GM18867 (cell line): ENCODE data around the gene GRAMD2B.
"Not testable (repeated sequence)": the region's sequence is repeated elsewhere in the genome, so short reads cannot be mapped to it uniquely, and the experiment has no call there.

ENCODE experiments used
- ATAC-seq: cut with Tn5 transposase; IDR thresholded peaks from one replicate; pipeline ENCODE4 v1.9.1; 2021; ENCODE audit warnings: mild to moderate bottlenecking, moderate library complexity; ENCODE audit not compliant: unreplicated experiment

The GRAMD2B gene

DNA sequence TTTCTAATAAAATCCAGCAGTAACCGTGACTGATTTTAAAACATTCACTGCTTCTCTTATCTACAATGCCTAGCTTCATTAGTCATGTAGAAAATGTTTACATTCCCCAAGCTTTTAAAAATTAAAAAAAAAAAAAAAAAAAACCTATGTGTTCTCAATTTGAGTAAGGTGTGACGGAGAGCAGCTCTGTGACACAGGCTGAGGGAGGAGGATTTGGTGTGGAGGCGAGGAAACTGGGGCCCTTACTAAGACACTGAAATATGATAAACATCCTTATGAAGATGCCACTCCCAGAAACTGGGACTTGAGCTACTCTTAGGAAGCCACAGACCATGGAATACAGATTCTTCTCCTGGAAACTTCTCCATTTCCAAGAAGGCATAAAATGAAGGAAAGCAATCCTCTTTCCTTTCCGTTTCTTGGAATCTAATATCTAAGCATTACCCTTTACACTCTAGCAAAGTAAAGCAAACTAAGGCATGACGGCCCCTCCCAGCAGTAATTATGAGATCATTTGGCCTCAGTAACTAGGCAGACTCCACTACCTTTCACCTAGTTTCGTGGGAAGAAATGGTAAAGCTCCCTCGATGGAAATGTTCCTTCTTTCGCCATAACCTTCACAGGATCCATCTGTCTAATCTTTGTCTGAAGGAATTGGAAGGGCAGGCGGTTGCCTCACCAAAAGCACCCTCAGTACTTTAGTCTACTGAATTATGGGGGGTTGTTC lies 23.5 kb downstream of the GRAMD2B start:
- peak; percentile 34 for ATAC-seq

DNA sequence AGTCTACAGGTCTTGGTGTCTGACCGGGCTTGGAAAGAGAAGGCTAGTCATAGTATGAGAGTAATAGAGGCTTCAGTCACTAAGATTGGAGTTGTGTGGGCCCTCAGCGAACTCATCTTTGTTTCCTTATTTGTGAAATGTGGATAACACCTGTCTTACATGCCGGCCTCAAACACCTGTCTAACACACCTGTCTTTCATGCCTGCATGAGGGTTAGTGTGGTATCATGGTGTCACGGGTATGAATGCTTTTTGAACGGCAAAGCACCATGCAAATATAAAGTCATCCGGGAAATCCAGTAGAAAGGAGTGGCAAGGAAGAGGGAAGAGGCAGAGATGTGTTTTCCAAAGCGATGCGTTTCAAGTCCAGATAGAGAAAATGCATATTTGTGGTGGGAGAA lies 25.5 kb downstream of the GRAMD2B start:
- no peak for ATAC-seq

DNA sequence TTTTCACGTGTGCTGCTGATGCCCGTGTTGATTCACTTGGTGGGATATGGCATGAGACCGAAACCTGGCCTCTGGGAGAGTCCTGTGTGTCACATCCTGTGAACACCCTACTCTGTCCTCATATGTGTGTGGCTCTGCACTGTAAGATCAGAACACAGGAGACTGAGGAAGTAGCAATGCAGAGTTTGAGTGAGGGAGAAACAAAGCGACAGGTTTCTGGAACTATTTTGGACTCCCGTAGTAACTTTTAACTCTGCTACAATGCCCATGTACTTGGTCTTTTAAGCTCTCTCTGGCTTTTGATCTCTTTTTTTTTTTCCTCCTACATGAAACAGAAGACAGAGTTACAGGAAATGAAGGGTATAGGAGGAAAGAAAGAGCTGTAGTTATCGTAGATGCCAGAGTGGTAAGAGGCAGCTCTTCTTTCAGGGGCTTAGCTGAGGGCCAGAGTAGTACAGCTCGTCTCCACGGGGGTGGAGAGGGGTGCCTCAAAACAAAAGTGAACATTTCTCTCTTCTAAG lies 26.6 kb downstream of the GRAMD2B start:
- peak; percentile 79 for ATAC-seq

DNA sequence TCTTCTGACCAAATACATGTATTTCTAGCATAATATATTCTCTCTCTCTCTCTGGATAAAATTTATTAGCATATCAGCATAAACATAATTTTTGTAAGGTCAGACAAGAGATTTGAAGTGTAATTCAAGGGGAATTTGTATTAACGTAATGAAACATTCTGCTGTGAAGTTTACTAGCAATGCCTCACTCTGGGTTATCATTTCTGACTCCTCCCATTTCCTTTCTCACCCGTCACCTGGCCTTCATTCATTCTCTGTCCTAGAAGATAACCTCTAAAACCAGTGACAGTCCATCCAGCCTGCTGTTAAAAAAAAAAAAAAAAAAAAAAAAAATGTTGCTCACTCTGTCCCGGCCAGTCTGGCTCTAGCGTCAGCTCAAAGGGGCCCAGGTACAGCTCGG lies 27.1 kb downstream of the GRAMD2B start:
- ATAC-seq, result peak; percentile 79

DNA sequence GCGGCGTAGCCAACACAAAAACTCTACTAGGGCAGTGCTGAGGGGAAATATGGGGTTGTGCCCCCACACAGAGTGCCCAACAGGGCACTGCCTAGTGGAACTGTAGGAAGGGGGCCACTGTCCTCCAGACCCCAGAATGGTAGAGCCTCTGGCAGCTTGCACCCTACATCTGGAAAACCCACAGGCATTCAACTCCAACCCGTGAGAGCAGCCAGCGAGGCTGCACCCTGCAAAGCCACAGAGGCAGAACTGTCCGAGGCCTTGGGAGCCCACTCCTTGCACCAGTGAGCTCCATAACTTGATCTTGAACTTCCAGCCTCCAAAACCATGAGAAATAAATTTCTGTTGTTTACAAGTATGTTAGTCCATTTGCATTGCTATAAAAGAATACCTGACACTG lies 27.7 kb downstream of the GRAMD2B start:
- no peak for ATAC-seq

DNA sequence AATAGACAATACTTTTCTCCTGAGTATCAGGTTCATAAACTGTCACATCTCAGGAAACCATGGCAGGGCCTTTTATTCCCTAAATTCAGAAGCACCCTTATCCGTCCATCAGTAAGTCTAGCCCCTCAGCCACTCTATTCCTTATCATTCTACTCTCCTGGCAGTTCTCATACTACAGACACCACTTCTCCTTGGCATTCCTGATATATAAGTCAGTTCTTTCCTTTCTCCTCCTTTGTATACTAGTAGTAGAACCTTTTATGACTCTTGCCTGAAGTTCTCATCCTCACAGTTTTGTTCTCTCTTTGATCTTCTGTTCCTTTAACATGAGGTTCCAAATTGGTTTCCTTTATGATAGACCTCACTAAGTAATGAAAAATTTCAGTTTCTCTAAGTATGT lies 29.3 kb downstream of the GRAMD2B start:
- no peak for ATAC-seq

DNA sequence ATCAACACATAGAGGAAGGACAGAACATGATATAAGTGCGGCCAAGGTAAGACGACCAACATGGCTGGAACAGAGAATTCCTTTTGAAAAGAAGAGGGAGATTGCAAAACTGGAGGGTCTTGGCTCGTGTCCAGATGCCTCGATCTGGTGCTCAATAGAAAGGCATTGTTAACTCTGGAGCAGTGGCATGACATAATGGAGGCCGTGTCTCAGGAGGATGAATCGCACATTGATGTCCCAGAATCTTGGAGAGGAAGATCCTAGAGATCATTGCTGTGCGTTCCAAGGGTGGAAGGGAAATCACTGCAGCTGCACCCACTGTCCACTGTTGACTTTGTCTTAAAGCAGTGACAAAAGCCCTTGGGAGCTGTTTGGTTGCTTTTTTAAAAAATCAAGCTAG lies 30.9 kb downstream of the GRAMD2B start:
- ATAC-seq, result no peak

DNA sequence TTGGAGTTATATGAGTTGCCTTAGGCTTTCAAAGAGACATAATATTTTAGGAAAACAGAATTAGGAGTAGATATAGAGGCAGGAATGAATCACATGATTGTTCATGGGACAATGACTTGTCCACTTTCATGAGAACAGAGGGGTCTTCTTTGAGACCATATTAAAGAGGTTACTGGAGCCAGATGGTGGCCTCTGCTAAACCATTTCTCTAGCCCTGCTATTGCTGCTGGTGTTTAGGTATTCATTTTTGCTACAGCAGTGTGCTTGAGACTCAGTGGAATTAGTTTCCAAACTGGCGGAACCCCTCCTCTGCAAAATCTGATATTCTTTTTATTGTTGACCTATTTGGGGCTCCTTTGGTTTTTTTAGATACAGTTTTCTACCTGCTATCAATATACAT lies 31.3 kb downstream of the GRAMD2B start:
- no peak for ATAC-seq

DNA sequence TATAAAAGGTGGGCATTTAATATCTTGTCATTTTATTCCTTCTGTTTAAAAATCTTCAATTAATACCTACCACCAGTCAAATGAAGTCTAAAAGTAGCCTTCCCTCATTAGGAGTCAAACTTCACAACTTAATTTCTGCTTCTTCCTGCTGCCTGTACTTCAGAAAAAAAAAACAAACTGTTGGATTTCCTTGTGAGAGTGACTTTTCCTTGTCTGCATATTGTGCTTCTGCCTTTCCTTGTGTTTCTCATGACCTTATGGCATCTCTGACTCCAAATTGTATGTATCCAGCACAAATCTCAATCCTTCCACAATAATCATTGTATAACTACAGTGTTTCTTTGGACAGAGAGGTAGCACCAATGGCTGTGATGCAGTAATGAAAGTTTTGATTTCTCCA lies 32.1 kb downstream of the GRAMD2B start:
- no peak for ATAC-seq

DNA sequence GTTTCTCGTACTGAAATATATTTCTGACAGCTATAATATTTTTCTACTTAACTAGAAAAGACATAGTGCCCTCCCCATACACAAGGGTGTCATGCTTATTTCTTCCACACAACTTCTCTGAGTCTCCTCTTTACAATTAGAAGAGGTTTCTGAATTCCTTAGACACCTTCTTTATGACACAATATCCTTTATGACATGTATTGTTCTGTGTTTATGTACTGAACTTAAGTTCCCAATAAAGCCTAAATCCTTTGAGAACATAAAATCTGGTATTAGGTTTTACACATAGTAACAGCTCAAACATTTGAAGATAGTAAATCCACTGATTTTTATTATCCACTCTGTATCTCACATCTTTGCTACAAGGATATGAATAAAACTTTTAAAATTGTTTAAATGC lies 32.5 kb downstream of the GRAMD2B start:
- no peak for ATAC-seq

DNA sequence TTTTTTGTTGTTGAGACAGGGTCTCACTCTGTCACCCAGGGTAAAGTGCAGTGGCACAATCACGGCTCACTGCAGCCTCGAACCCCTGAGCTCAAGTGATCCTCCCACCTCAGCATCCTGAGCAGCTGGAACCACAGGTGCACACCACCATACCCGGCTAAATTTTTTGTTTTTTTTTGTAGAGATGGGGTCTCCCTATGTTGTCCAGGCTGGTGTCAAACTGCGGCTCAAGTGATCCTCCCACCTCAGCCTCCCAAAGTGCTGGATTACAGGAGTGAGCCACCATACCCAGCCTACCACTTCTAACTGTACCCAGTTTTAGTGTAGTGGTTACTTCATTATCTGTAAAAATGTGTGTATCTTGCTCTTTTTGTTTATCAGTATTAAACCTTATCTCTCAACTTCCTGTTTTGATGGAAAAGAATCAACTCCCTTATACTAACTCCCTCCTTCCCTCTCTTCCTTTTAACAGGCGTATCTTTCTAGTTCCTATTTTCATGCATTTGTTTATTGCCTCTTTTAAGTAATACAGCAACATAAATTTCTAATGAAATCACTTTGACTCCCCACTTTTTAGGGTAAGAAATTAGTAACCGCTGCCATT lies 33.1 kb downstream of the GRAMD2B start:
- no peak for ATAC-seq

DNA sequence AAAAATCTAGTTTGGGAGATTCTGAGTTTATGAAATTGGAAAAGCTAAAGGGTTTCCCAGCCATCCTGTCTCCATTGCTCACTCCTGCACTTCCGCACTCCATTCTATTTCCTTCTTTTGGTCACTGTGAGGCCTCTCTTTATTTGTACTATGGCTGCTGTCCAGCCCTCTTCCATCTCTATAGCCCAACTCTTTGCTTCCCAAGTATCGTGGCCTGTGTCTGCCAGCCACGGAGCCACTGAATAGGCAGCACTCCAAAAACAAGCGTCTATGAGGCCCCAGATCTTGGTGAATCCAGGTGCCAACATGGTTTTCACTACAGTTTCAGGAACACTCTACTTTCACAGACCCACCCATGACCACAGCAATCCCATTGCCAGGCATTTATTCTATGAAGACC lies 37.2 kb downstream of the GRAMD2B start:
- no peak for ATAC-seq

DNA sequence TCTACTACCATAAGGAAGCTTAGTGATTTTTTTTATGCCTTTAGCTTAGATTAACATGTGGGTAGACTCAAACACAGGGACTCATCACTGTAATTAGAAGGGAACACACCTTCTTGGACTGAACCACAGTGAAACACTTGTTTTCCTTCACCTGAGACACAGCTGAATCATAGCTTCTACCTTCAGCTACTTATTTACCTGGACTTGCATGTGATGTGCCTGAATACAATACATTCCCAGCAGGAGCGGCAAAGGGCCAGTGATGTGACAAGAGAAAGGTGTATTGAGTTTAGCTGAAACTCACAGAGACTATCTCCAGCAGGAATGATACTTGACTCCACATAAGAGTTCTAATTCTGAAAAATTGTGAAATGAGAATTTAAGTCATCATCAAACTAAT lies 37.8 kb downstream of the GRAMD2B start:
- ATAC-seq, result no peak

DNA sequence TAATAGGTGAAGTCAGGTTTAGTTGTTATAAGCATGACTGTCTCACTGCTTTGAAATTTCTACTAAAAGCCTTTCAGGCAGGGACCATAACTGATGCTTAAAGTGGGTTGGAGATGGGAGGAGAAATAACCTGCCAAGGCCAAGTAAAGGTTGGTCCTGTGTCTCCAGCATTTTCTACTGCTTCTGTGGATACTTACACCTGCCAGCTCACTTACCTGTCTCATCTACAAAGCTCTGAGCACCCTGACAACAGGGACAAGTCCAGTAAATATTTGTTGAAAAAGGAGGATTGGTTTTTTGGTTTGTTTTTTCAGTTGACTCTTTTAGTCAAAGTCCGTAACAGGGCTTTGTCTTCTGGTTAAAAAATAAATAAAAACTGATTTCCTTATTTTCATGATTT lies 38.6 kb downstream of the GRAMD2B start:
- ATAC-seq, result no peak

DNA sequence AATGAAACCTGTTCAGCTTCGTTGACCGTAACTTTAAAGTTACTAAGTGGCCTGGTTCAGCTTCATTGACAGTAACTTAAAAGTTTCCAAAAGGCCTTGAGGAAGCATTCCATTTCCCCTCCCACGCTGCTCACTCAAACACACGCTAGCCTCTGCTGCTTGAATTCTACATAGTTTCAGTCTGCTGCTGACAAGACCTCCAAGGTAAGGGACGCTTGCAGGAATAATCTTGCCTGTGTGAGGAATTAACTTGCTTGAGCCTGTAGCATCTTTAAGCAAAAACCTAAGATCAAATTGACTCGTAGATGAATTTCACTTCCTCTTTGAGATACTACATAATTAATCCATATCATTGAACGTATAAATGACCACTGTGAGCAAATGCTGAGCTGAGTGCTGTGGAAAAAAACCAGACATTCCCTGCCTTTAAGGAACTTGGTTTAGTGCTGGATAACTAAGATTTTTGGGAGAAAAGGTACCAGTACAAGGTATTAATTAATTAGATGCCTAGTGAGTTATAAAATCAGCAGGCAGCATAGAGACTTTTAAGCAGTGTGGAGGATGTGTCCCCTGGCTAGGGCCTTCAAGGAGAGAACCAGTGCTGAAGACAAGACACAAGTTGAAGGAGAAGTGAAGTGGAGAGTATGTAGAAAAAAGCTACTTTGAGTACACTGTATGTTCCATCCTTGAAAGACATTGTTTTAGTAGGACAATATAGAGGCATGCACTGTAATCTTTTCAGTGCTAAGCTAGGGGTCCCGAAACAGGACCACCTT lies 39.2 kb downstream of the GRAMD2B start:
- ATAC-seq, result peak; percentile 66

DNA sequence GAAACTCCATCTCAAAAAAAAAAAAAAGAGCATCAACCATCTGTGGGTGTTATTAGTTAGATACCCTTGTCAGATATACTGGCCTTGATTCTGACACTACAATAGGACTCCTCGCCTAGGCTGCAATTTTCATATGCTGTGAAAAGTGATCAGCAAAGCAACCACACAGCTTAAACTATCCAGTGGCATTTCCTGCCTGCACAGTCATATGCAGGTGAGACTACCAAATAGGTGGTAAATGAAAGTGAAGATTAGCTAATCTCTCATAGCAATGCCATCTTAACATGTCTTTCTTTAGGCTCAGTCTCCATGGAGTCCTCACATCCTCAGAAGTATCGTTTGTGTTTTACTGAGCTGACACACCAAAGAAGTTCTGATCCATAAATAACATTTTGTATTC lies 40.8 kb downstream of the GRAMD2B start:
- ATAC-seq, result peak; percentile 48

DNA sequence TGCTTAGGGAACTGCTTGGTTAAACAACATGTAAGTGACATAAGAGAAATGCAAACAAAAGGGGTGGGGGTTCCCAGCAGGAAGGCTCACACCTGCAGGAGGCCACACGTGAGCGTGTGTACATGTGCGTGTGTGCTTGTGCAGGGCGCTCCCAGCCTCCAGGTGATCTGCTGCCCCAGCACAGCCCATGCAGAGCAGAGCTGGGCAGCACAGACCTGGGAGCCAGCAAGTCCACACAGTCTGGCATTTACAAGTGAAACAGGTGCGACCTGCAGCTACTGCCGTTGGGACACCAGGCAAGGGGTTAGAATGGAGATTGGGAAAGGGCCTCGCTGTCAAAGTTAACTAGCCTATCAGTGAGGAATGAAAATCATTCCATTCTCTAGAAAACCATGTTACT lies 41.8 kb downstream of the GRAMD2B start:
- no peak for ATAC-seq

DNA sequence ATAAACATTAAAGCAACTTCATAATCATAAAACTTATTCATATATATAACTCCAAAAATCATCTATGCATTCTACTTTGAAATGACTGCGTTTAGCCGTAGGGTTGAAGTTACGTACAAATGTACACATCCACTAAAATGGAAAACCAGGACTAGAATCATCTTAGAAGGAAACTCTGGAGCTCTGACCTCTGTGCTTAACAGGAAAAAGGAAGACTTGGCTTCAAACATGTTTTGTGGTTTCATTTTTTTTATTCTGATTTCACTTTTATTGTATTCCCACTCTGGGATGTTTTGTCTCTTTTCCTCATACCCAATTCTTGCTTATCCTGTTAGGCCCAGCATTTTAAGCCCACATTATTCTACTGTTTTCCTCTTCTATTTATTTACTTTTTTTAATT lies 44.9 kb downstream of the GRAMD2B start:
- ATAC-seq, result no peak

DNA sequence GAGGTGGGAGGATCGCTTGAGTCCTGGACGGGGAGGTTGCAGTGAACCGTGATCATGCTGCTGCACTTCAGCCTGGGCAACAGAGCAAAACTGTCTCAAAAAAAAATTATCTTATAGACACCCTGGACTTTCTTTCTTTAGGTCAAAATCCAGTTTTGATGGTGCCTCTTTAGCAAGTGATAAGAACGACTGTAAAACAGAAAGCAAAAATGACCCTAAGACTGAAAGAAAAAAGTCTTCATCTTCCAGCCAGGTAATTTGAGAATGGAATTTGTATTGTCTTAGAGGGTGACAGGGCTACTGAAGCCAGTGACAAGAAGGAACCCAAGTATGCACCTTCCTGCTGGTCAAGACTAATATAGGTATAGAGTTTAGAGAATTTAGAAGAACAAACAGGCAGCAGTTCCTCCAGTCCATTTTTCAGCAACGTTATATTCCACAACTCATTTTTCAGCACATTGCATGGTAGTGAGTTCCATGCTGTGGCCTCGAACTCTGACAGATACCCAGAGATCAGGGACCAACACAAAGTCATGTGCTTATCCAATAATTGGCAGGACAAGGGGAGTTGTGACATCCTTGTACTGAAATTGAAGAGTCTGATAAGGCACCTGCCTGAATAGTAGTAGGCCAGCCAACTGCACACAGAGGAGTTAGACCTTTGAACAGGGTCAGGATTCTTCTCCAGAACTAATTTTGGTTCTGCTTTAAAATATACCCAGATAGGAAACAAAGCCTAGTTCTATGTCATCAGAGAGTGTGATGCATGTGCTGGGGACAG lies 46.5 kb downstream of the GRAMD2B start:
- no peak for ATAC-seq

DNA sequence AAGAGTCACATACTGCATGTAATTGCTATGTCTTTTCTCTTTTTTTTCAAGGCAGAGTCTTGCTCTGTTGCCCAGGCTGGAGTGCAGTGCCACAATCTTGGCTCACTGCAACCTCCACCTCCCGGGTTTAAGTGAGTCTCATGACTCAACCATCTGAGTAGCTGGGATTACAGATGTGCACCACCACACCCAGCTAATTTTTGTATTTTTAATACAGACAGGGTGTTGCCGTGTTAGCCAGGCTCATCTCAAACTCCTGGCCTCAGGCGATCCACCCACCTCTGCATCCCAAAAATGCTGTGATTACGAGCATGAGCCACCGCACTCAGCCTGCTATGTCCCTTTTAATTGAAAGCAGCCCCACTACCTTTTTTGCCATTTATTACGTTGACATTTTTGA lies 47.3 kb downstream of the GRAMD2B start:
- ATAC-seq, result not testable (repeated sequence)

DNA sequence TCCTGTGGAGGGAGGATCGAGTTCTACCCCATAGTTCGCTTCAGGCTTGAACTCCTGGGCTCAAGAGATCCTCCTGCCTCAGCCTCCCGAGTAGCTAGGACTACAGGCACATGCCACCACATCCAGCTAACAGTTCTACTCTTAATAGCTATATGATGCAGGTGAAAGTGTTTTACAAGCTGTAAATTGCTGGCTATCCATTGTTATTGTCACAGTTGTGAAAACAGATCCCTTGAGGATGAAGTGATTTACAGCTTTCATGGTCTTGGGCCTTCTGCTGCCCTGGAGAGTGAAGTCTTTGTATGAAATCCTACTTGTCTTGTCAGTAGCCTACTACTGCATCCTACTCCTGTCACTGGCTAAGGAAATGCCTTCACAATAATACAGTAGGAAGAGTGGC lies 48.0 kb downstream of the GRAMD2B start:
- no peak for ATAC-seq
